Right atrium auricular region (tissue), 2 donors: Measurements from ENCODE around the gene MYO3B. TPM values are rescaled to one million over a fixed set of nuclear protein-coding genes. Genes with fewer than 3 reads are reported as not detected.

Experiments
- DNase-seq: peaks from one replicate; pipeline ENCODE4 v3.0.0-alpha.2; 2019; ENCODE audit warnings: low spot score
- H3K27ac ChIP-seq, 2 donors: fragments of 200-600 bp; sonication (generic); 1 replicate in 1 of 2; 2 replicates in 1 of 2; pipeline ENCODE4 v1.5.1; 2016 to 2019
- H3K27me3 ChIP-seq, 2 donors: fragments of 200-600 bp; sonication (generic); one replicate each; pipeline versions ENCODE4 v1.5.1 to v1.6.0; 2017 to 2019
- H3K36me3 ChIP-seq: fragments of 200-600 bp; sonication (generic); one replicate; pipeline ENCODE4 v1.5.1; 2016
- H3K4me1 ChIP-seq, 2 donors: fragments of 200-600 bp; sonication (generic); one replicate each; pipeline versions ENCODE4 v1.5.1 to v1.6.0; 2017 to 2019
- H3K4me3 ChIP-seq, 2 donors: fragments of 200-600 bp; sonication (generic); 1 replicate in 1 of 2; 2 replicates in 1 of 2; pipeline ENCODE4 v1.5.1; 2017 to 2019; ENCODE audit warnings: mild to moderate bottlenecking in 1 of 2, moderate library complexity in 1 of 2
- H3K9me3 ChIP-seq, 2 donors: fragments of 200-600 bp; sonication (generic); one replicate each; pipeline ENCODE4 v1.5.1; 2019
- total RNA-seq, 2 donors: library from RNA; depleted of rRNA; stranded (reverse); fragments of >200 nt; gene quantifications; one replicate each; pipeline ENCODE4 v1.1.0, GENCODE V29; 2016
- TF ChIP-seq, protein P1 (sequence below), 2 donors: fragments of 200-600 bp; sonication (generic); IDR thresholded peaks; one replicate each; pipeline ENCODE4 v1.5.1; 2019; ENCODE audit warnings: antibody characterized with exemption in 2 of 2

The MYO3B gene
- total RNA-seq, 2 donors from 2014 or later, result not detected

DNA sequence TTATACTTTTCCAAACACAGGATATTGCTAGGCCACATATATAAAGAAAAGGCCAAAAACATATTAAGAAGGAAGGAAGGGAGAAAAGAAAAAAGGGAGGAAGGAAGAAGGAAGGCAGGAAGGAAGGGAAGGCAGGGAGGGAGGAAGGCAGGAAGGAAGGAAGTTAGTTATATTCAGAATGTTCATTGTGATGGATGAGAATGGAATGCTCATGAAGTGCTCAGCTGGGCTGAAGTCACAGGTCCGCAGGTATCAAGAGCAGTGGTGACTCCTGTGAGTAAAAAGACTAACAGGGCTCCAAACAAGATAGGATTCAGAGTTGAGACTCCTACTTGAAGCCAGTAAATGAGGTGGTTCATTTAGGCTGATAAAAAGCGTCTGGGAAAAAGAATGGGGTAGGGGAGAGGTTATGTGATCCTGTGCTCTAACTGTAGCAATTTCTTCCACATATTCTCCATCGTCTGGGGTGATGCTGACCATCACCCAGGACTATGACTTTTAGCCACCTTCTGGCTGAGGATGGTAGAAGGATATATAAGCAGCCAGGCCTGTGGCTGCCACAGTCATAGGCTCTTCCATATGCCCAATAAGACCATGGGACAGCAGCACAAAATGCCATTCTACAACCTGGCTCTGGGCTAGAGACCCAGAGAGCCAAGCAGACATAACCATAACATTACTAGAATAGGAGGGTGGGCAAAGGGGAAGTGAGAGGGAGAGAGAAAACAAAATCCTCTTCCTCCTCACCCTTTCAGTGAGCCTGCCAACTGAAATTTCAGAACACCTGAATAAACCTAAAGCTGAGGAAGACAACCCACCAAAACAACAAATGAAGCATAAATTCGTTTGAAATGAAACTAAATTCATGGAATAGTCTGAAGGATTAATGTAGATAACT lies 173.2 kb downstream of the MYO3B start:
- no peak overlapping the region for H3K27ac ChIP-seq
- TF ChIP-seq, protein P1, sequence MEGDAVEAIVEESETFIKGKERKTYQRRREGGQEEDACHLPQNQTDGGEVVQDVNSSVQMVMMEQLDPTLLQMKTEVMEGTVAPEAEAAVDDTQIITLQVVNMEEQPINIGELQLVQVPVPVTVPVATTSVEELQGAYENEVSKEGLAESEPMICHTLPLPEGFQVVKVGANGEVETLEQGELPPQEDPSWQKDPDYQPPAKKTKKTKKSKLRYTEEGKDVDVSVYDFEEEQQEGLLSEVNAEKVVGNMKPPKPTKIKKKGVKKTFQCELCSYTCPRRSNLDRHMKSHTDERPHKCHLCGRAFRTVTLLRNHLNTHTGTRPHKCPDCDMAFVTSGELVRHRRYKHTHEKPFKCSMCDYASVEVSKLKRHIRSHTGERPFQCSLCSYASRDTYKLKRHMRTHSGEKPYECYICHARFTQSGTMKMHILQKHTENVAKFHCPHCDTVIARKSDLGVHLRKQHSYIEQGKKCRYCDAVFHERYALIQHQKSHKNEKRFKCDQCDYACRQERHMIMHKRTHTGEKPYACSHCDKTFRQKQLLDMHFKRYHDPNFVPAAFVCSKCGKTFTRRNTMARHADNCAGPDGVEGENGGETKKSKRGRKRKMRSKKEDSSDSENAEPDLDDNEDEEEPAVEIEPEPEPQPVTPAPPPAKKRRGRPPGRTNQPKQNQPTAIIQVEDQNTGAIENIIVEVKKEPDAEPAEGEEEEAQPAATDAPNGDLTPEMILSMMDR (IDR thresholded peaks at IDR 0.05), result no peak
- H3K4me3 ChIP-seq, result no peak overlapping the region
- H3K27me3 ChIP-seq, result no peaks in the 10 kb centered on the region
- no peaks in the 10 kb centered on the region for H3K4me1 ChIP-seq
- no peaks in the 10 kb centered on the region for H3K9me3 ChIP-seq
- DNase-seq, result no peak
- no peaks in the 10 kb centered on the region for H3K36me3 ChIP-seq

GRCh38 chr2:170353723-170354122 lies 175.8 kb downstream of the MYO3B start:
- TF ChIP-seq, protein P1 (IDR thresholded peaks at IDR 0.05), result no peak
- Histone ChIP-seq H3K27ac (no peak overlapping the region), H3K9me3 (no peaks in the 10 kb centered on the region), H3K4me1 (no peaks in the 10 kb centered on the region), H3K36me3 (no peaks in the 10 kb centered on the region), H3K4me3 (no peak overlapping the region), H3K27me3 (no peaks in the 10 kb centered on the region)
- no peak for DNase-seq

GRCh38 chr2:170354388-170354787 lies 176.4 kb downstream of the MYO3B start:
- H3K27me3 ChIP-seq, result no peaks in the 10 kb centered on the region
- no peak overlapping the region for H3K27ac ChIP-seq
- no peaks in the 10 kb centered on the region for H3K9me3 ChIP-seq
- H3K36me3 ChIP-seq, result no peaks in the 10 kb centered on the region
- TF ChIP-seq, protein P1 (IDR thresholded peaks at IDR 0.05), result no peak
- DNase-seq, result no peak
- no peaks in the 10 kb centered on the region for H3K4me1 ChIP-seq
- H3K4me3 ChIP-seq, result no peak overlapping the region

DNA sequence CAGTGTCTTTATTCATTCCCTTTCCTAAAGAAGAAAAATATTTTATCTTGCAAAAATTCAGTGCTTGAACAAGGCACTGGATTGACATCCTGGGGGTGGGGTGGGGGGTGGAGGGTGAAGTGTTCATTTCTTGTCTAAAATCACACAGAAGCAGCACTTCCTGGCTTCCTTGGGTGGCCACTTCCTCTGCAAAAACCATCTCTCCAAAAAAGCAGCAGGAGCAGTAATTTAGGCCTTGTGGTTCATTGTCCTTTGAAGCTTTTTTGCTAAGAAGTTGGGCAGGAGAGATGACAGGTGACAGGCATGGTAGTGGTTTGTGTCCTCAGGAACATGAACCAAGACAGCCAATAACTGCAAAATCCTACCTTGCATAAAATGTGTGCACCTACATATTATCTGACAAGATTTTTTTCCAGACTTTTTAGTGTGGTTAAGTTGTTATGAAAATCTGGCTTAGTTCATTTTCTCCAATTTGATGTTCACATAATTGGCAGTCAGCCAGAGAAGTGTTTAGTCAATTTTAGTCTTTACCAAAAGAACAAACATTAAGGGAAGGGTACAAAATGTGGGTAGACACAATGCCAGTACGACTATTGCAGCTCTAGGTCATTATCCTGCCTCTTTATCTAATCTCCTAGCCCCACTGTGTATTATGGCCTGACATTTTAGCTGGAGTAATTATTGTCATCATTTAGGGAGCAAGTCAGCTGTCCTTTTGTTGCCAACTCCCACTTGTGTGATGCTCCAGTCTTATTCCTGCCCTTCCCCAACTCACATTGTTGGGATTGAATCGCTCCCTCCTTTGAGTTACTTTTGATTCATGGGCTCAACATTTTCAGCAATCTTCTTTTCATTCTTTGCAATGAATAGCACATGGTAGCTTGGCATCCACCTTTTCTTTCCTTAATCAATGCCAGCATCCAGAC lies 177.2 kb downstream of the MYO3B start:
- Histone ChIP-seq H3K4me3 (no peak overlapping the region), H3K27me3 (no peaks in the 10 kb centered on the region), H3K4me1 (no peaks in the 10 kb centered on the region), H3K27ac (no peak overlapping the region), H3K9me3 (no peaks in the 10 kb centered on the region), H3K36me3 (no peaks in the 10 kb centered on the region)
- TF ChIP-seq, protein P1 (IDR thresholded peaks at IDR 0.05), result no peak
- DNase-seq, result no peak

DNA sequence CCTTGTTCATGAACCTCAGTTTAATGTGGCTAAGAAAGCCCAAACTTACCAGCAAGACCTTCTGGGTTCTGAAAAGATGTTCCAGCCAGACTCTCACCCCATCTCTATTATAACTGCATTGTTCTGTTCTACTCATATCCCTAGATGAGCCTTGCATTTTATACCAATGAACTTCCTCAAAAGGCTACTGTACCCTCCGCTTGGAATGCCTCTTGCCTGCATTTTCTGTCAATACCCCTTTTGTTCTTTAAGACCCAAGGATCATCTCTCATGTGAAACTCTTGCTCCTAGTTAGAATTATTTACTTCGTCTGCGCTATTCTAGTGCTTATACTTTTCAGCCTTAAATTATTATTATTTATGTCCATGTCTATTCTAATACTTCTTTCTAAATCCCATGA lies 181.5 kb downstream of the MYO3B start:
- DNase-seq, result no peak
- Histone ChIP-seq H3K4me1 (peaks cover 0 to 4% of the 10 kb centered on the region in 2 donors), H3K36me3 (no peaks in the 10 kb centered on the region), H3K9me3 (no peaks in the 10 kb centered on the region), H3K4me3 (no peak overlapping the region), H3K27ac (no peak overlapping the region), H3K27me3 (no peaks in the 10 kb centered on the region)
- TF ChIP-seq, protein P1 (IDR thresholded peaks at IDR 0.05), result no peak
